ENCODE results near the gene TRPM2. TPM values are rescaled to one million over a fixed set of nuclear protein-coding genes. Genes with fewer than 3 reads are reported as not detected.

TRPM2 gene
- total and polyA plus RNA-seq, 2 of the 8 experiments (the other 6 are each of a cell fraction or from before 2014, with no cell fraction given): 0.27 to 0.28 TPM

GRCh38 chr21:44427241-44428120 is 74.1 kb downstream of the TRPM2 start:
- 0 out of 2 replicates have a peak, but pooled peaks cover 1% of the 10 kb centered on the region for H3K23me2 ChIP-seq (ENCODE audit: low read depth, low read length)
- FAIRE-seq (no peak), DNase-seq (ENCODE audit: low read depth in 1 of 2, low spot score in 2 of 2) (no peak)
- H3K36me3 ChIP-seq (ENCODE audit: control insufficient read depth in 2 of 4, insufficient read depth in 4 of 4, low read length in 3 of 4): no peaks in the 10 kb centered on the region
- H3K79me1 ChIP-seq (ENCODE audit: low read depth, low read length): no peaks in the 10 kb centered on the region
- no peak overlapping the region for H4K5ac ChIP-seq (ENCODE audit: insufficient read length, low read depth, low read length)
- H3K56ac ChIP-seq (replicated peaks; ENCODE audit: insufficient read length, low read depth, low read length): no peak overlapping the region
- no peak overlapping the region; the same call in 1 of the 2 replicates for H2BK5ac ChIP-seq (ENCODE audit: low read depth, low read length)
- H3K4me1 ChIP-seq (replicated peaks in 1 of 4; ENCODE audit: control insufficient read depth in 3 of 4, insufficient read depth in 4 of 4, low read length in 3 of 4): no peaks in the 10 kb centered on the region; a peak in 2 of 7 replicates
- no peak overlapping the region for H3K4ac ChIP-seq (replicated peaks; ENCODE audit: insufficient read length, low read depth, low read length)
- H2BK20ac ChIP-seq (ENCODE audit: low read length): no peak overlapping the region
- H3K79me2 ChIP-seq (ENCODE audit: control insufficient read depth in 1 of 2, insufficient read depth in 2 of 2, low read length in 2 of 2): no peaks in the 10 kb centered on the region
- H2BK15ac ChIP-seq (ENCODE audit: low read length): peak overlapping the region; percentile 81; the same call in 1 of the 2 replicates
- CTCF ChIA-PET (ENCODE audit: partially characterized antibody): interaction anchor here (1.0 to 1.3 kb wide), 4 partner anchors 9 to 89 kb away, joined by 3 to 4 read pairs (median 4); no protein-coding TSS in a partner anchor
- no peak overlapping the region for H3K23ac ChIP-seq (ENCODE audit: insufficient read length)
- H3K27ac ChIP-seq (ENCODE audit: low read depth, low read length): no peak overlapping the region
- no peak overlapping the region for H3K18ac ChIP-seq (ENCODE audit: extremely low read depth, low read length)
- no peak overlapping the region for H3K14ac ChIP-seq (ENCODE audit: insufficient read length)
- peak overlapping the region; percentile 78; the same call in 1 of the 2 replicates for H4K8ac ChIP-seq (ENCODE audit: extremely low read depth, insufficient read depth, low read length)
- no peak overlapping the region for H2AFZ ChIP-seq (ENCODE audit: low read length)
- no peak overlapping the region for H3K4me2 ChIP-seq (ENCODE audit: insufficient read depth in 1 of 2, low read depth in 2 of 2, low read length in 2 of 2)
- H3K27me3 ChIP-seq (replicated peaks in 1 of 4; ENCODE audit: control insufficient read depth in 3 of 4, extremely low read depth in 1 of 4, insufficient read depth in 3 of 4, low read length in 3 of 4): no peaks in the 10 kb centered on the region
- H3K4me3 ChIP-seq (ENCODE audit: extremely low read depth in 1 of 4, insufficient read depth in 2 of 4, low read depth in 3 of 4, low read length in 4 of 4): no peak overlapping the region
- H2BK120ac ChIP-seq (replicated peaks; ENCODE audit: low read depth, low read length): no peak overlapping the region
- H2BK12ac ChIP-seq (ENCODE audit: low read depth, low read length): no peak overlapping the region
- peaks cover 0 to 4% of the 10 kb centered on the region in 2 experiments; a peak in 1 of 4 replicates for H3K9me3 ChIP-seq (ENCODE audit: insufficient read depth in 2 of 2, low read depth in 1 of 2, low read length in 1 of 2)
- H4K20me1 ChIP-seq (replicated peaks in 1 of 2; ENCODE audit: control insufficient read depth in 1 of 2, insufficient read depth in 2 of 2, low read length in 2 of 2): no peaks in the 10 kb centered on the region
- H4K91ac ChIP-seq (replicated peaks; ENCODE audit: insufficient read length, low read length): no peak overlapping the region
- WGBS, 2 experiments (ENCODE audit: extremely low coverage in 1 of 2, insufficient coverage in 1 of 2, insufficient read length in 1 of 2, insufficient replicate concordance in 2 of 2, low coverage in 1 of 2, low lambda C conversion rate in 2 of 2, missing lambda C conversion rate in 1 of 2): 92% methylated on average over 28 of the region's 28 CpGs; no CpG with 5 or more reads in 1 of the 2 experiments
- POLR2A ChIA-PET (ENCODE audit: partially characterized antibody): no interaction called here
- H2AK5ac ChIP-seq (ENCODE audit: low read depth, low read length): peak overlapping the region; percentile 40; the same call in 1 of the 2 replicates
- H3K9ac ChIP-seq (replicated peaks in 1 of 4; ENCODE audit: extremely low read depth in 1 of 4, low read depth in 3 of 4, low read length in 3 of 4): no peak overlapping the region
- TF ChIP-seq HDAC2 (IDR thresholded peaks at IDR 0.05; ENCODE audit: borderline replicate concordance in 1 of 2, low read depth in 2 of 2, low read length in 2 of 2) (no peak), ZNF274 (IDR thresholded peaks at IDR 0.05; ENCODE audit: borderline replicate concordance, extremely low read depth, low read length) (no peak), BRCA1 (IDR thresholded peaks at IDR 0.05; ENCODE audit: low read depth, low read length) (no peak), CBX5 (IDR thresholded peaks at IDR 0.05; ENCODE audit: low read depth, low read length) (no peak), JUN (IDR thresholded peaks at IDR 0.05; ENCODE audit: low read depth, low read length) (no peak), HDAC6 (IDR thresholded peaks at IDR 0.05; ENCODE audit: low read depth, low read length) (no peak), MAFK (IDR thresholded peaks at IDR 0.05; ENCODE audit: low read depth, low read length) (no peak), SIN3A (conservative IDR thresholded peaks at IDR 0.05 in 1 of 2, IDR thresholded peaks at IDR 0.05 in 1 of 2; ENCODE audit: low read depth in 1 of 2, low read length in 2 of 2) (no peak), RFX5 (IDR thresholded peaks at IDR 0.05; ENCODE audit: borderline replicate concordance, low read depth, low read length) (no peak), TEAD4 (IDR thresholded peaks at IDR 0.05; ENCODE audit: low read depth, low read length) (no peak), CTBP2 (IDR thresholded peaks at IDR 0.05; ENCODE audit: borderline replicate concordance, insufficient read depth, insufficient read length, low read length) (no peak)

Measured in H1 (cell line).